CD14-positive monocyte (primary cell): Measurements from ENCODE around the gene ZMYND19. TPM values are rescaled to one million over a fixed set of nuclear protein-coding genes. Genes with fewer than 3 reads are reported as not detected.
"Not testable (repeated sequence)": the region's sequence is repeated elsewhere in the genome, so short reads cannot be mapped to it uniquely, and the experiment has no call there.

Experiments
- DNase-seq, 3 donors: peaks; one replicate each; pipeline ENCODE4 v3.0.0-alpha.2; 2011 to 2022
- H2AFZ ChIP-seq: 2 replicates; pipeline ENCODE4 v1.6.0; 2012; ENCODE audit warnings: mild to moderate bottlenecking, low read depth, low read length, inconsistent platforms; ENCODE audit not compliant: insufficient read depth, poor library complexity, severe bottlenecking
- H3K27ac ChIP-seq, 2 donors: 1 replicate in 1 of 2; 2 replicates in 1 of 2; pipeline ENCODE4 v1.5.1; 2012 to 2013; ENCODE audit warnings: low read length in 2 of 2, control low read depth in 1 of 2, inconsistent platforms in 1 of 2, low read depth in 1 of 2, mild to moderate bottlenecking in 1 of 2
- H3K27me3 ChIP-seq, 2 donors: one replicate each; pipeline versions ENCODE4 v1.6.0 to v1.6.1; 2011 to 2013; ENCODE audit warnings: low read length in 2 of 2; ENCODE audit not compliant: control insufficient read depth in 2 of 2, insufficient read depth in 2 of 2
- H3K36me3 ChIP-seq, 2 donors: replicated peaks in 1 of 2; 1 replicate in 1 of 2; 2 replicates in 1 of 2; pipeline versions ENCODE4 v1.5.1 to v1.6.1; 2012 to 2013; ENCODE audit warnings: low read length in 2 of 2, control low read depth in 1 of 2, inconsistent platforms in 1 of 2, mild to moderate bottlenecking in 1 of 2; ENCODE audit not compliant: insufficient read depth in 2 of 2, control insufficient read depth in 1 of 2
- H3K4me1 ChIP-seq, 2 donors: 1 replicate in 1 of 2; 2 replicates in 1 of 2; pipeline versions ENCODE4 v1.5.1 to v1.6.1; 2012 to 2013; ENCODE audit warnings: low read length in 2 of 2, control low read depth in 1 of 2, inconsistent platforms in 1 of 2, mild to moderate bottlenecking in 1 of 2, moderate library complexity in 1 of 2; ENCODE audit not compliant: insufficient read depth in 2 of 2, control insufficient read depth in 1 of 2
- H3K4me2 ChIP-seq: replicated peaks from 2 replicates; pipeline ENCODE3; 2012; ENCODE audit warnings: low read length, moderate library complexity, mild to moderate bottlenecking; ENCODE audit not compliant: poor library complexity, severe bottlenecking; ENCODE audit errors: extremely low read depth
- H3K4me3 ChIP-seq, 3 experiments: fragments of 200-600 bp in 1 of 3; sonication (generic) in 1 of 3; replicated peaks in 1 of 3; 1 replicate in 2 of 3; 2 replicates in 1 of 3; pipeline ENCODE4 v1.5.1; 2011 to 2013; ENCODE audit warnings: low read length in 3 of 3, mild to moderate bottlenecking in 3 of 3, control low read depth in 2 of 3, low read depth in 2 of 3, inconsistent platforms in 1 of 3, moderate library complexity in 1 of 3
- H3K79me2 ChIP-seq: 2 replicates; pipeline ENCODE4 v1.6.0; 2012; ENCODE audit warnings: mild to moderate bottlenecking, control low read depth, inconsistent platforms, low read length, moderate library complexity; ENCODE audit not compliant: insufficient read depth
- H3K9ac ChIP-seq: 2 replicates; pipeline ENCODE4 v1.6.0; 2017; ENCODE audit warnings: low read length, mild to moderate bottlenecking; ENCODE audit not compliant: insufficient read depth, poor library complexity, severe bottlenecking
- H3K9me3 ChIP-seq, 2 donors: replicated peaks in 1 of 2; 1 replicate in 1 of 2; 2 replicates in 1 of 2; pipeline versions ENCODE4 v1.5.1 to v1.6.1; 2012 to 2013; ENCODE audit warnings: low read length in 2 of 2, control low read depth in 1 of 2; ENCODE audit not compliant: control insufficient read depth in 1 of 2, insufficient read depth in 1 of 2
- H4K20me1 ChIP-seq: 2 replicates; pipeline ENCODE4 v1.6.0; 2012; ENCODE audit warnings: mild to moderate bottlenecking, low read length, control low read depth, moderate library complexity; ENCODE audit not compliant: insufficient read depth
- H3K27ac Mint-ChIP-seq, 7 donors: one replicate each; pipeline ENCODE4 v1.8.0; 2020; ENCODE audit warnings: mild to moderate bottlenecking in 7 of 7, mixed read lengths in 7 of 7, moderate library complexity in 6 of 7, inconsistent platforms in 2 of 7
- H3K27me3 Mint-ChIP-seq, 3 donors: one replicate each; pipeline ENCODE4 v1.8.0; 2021 to 2022; ENCODE audit warnings: low read depth in 3 of 3, mild to moderate bottlenecking in 3 of 3, mixed read lengths in 3 of 3, moderate library complexity in 3 of 3, inconsistent platforms in 1 of 3
- H3K36me3 Mint-ChIP-seq, 2 donors: one replicate each; pipeline ENCODE4 v1.8.0; 2020; ENCODE audit warnings: mixed read lengths in 2 of 2, inconsistent platforms in 1 of 2, mild to moderate bottlenecking in 1 of 2
- H3K4me1 Mint-ChIP-seq: one replicate; pipeline ENCODE4 v1.8.0; 2020; ENCODE audit warnings: mild to moderate bottlenecking, mixed read lengths
- H3K4me3 Mint-ChIP-seq, 2 donors: one replicate each; pipeline ENCODE4 v1.8.0; 2020; ENCODE audit warnings: mild to moderate bottlenecking in 2 of 2, mixed read lengths in 2 of 2, moderate library complexity in 1 of 2
- H3K9me3 Mint-ChIP-seq, 7 donors: one replicate each; pipeline ENCODE4 v1.8.0; 2020 to 2022; ENCODE audit warnings: mixed read lengths in 7 of 7, mild to moderate bottlenecking in 6 of 7, moderate library complexity in 6 of 7, inconsistent platforms in 2 of 7
- CTCF ChIP-seq: fragments of 200-600 bp; IDR thresholded peaks from one replicate; pipeline ENCODE4 v1.8.0; 2022; ENCODE audit warnings: antibody characterized with exemption, mild to moderate bottlenecking
- WGBS: methylation state at CpG from one replicate; pipeline ENCODE4 v1.1.5; 2013; ENCODE audit warnings: missing lambda C conversion rate; ENCODE audit not compliant: insufficient coverage; 5-methylcytosine and 5-hydroxymethylcytosine counted together
- intact Hi-C, 2 donors: fragments of 100-400 bp; cut with micrococcal nuclease; formaldehyde crosslinking; loops; one replicate each; pipeline versions ENCODE4 v1.15.0 to v1.15.1; 2023
- polyA plus RNA-seq, 3 donors: library from polyadenylated mRNA; depleted of rRNA in 1 of 3; unstranded in 2 of 3; stranded (reverse) in 1 of 3; fragments of 300-500 nt in 2 of 3; fragments of >200 nt in 1 of 3; fragmentation: Illumina TruSeq in 2 of 3; gene quantifications; 1 replicate in 2 of 3; 2 replicates in 1 of 3; pipeline ENCODE4 v1.2.3, GENCODE V29; 2012 to 2021

The ZMYND19 gene
- polyA plus RNA-seq, 3 donors: 1.9 to 12.4 (median 4.5) TPM

- no peak overlapping the region for H3K9ac ChIP-seq
- peak; percentile 56 to 65 (median 60) for DNase-seq
- Mint-ChIP-seq H3K27me3 (peaks cover 1 to 13% (median 6%) of the 10 kb centered on the region in 3 donors), H3K4me3 (peak overlapping the region in 1 of 2 donors; percentile 47), H3K9me3 (no peaks in the 10 kb centered on the region), H3K4me1 (peaks cover 54% of the 10 kb centered on the region), H3K27ac (peak overlapping the region; percentile 80 to 95 (median 93)), H3K36me3 (no peaks in the 10 kb centered on the region)
- H3K36me3 ChIP-seq: no peaks in the 10 kb centered on the region
- no peaks in the 10 kb centered on the region for H3K27me3 ChIP-seq
- H3K4me1 ChIP-seq: peaks cover 35 to 37% of the 10 kb centered on the region in 2 donors
- peak overlapping the region; percentile 41 for H3K4me2 ChIP-seq
- H3K27ac ChIP-seq: peak overlapping the region; percentile 70 to 78
- TF ChIP-seq CTCF: peak; percentile 21
- peaks cover 18% of the 10 kb centered on the region for H4K20me1 ChIP-seq
- peak overlapping the region; percentile 77 for H2AFZ ChIP-seq
- peak overlapping the region in 1 of 3 experiments; percentile 27 for H3K4me3 ChIP-seq
- intact Hi-C loops: loop anchor here (10.0 kb wide), 2 partner anchors 48 to 138 kb away; partner anchors contain the start of genes MRPL41 (in 1 of the 2) and PNPLA7 (in 1 of the 2)
- no peaks in the 10 kb centered on the region for H3K9me3 ChIP-seq
- WGBS: 0% methylated on average over 2 of the region's 3 CpGs
- peaks cover 22% of the 10 kb centered on the region for H3K79me2 ChIP-seq
These were observed 12.3 kb upstream of the ZMYND19 start for GRCh38 chr9:137602661-137603060.

- Histone ChIP-seq H3K4me3 (no peak overlapping the region), H3K36me3 (no peaks in the 10 kb centered on the region), H3K27me3 (no peaks in the 10 kb centered on the region), H3K4me2 (no peak overlapping the region), H3K9ac (no peak overlapping the region), H3K4me1 (peaks cover 18 to 19% of the 10 kb centered on the region in 2 donors), H3K79me2 (no peaks in the 10 kb centered on the region), H4K20me1 (no peaks in the 10 kb centered on the region), H2AFZ (no peak overlapping the region), H3K27ac (no peak overlapping the region), H3K9me3 (no peaks in the 10 kb centered on the region)
- Mint-ChIP-seq H3K4me1 (peaks cover 35% of the 10 kb centered on the region), H3K27ac (no peak overlapping the region), H3K4me3 (no peak overlapping the region), H3K9me3 (no peaks in the 10 kb centered on the region), H3K36me3 (peaks cover 0 to 1% of the 10 kb centered on the region in 2 donors), H3K27me3 (peaks cover 3 to 12% (median 6%) of the 10 kb centered on the region in 3 donors)
- no peak for DNase-seq
- no peak for TF ChIP-seq CTCF
- intact Hi-C loops: no loop called here
- 100% methylated on average over 2 of the region's 8 CpGs for WGBS
These were observed 8.6 kb upstream of the ZMYND19 start for GRCh38 chr9:137598943-137599342.

- H3K27me3 Mint-ChIP-seq, H3K36me3 Mint-ChIP-seq, H3K27me3 ChIP-seq, H3K36me3 ChIP-seq, H3K27ac ChIP-seq, H3K9ac ChIP-seq, H3K9me3 ChIP-seq, H2AFZ ChIP-seq, H3K4me3 Mint-ChIP-seq, DNase-seq, H3K27ac Mint-ChIP-seq, H4K20me1 ChIP-seq, H3K4me2 ChIP-seq, H3K4me3 ChIP-seq, intact Hi-C loops, H3K9me3 Mint-ChIP-seq, H3K79me2 ChIP-seq: not testable (repeated sequence)
- no CpG with 5 or more reads among the region's 7 CpGs for WGBS
- H3K4me1 Mint-ChIP-seq: peaks cover 31% of the 10 kb centered on the region
- H3K4me1 ChIP-seq: peaks cover 14 to 18% of the 10 kb centered on the region in 2 donors
These were observed 6.3 kb upstream of the ZMYND19 start for GRCh38 chr9:137596577-137596976.
